NCI-H1417 (cell line): ENCODE data around the gene TSPO2.
"Not testable (repeated sequence)": the region's sequence is repeated elsewhere in the genome, so short reads cannot be mapped to it uniquely, and the experiment has no call there.

Experiments used
- DNase-seq, 3 experiments: peaks; one replicate each; lab custom pipeline; 2025; lab: John Stamatoyannopoulos, UW

The TSPO2 gene

GRCh38 chr6:41042226-41043055 is at the start of gene TSPO2:
TSS of gene TSPO2 (plus strand) at chr6:41042467. CDS start at chr6:41042986, 519 bp downstream.
- no peak for DNase-seq

GRCh38 chr6:40992746-40993145 is 49.5 kb upstream of the TSPO2 start:
- no peak for DNase-seq

- DNase-seq = peak in 2 of 3 experiments; percentile 50 to 69
Measured at GRCh38 chr6:40996591-40997233, 45.6 kb upstream of the TSPO2 start.

- DNase-seq = peak in 2 of 3 experiments; percentile 40 to 69
Measured at GRCh38 chr6:40997234-40997957, 44.9 kb upstream of the TSPO2 start.

GRCh38 chr6:40998661-40999060 is 43.6 kb upstream of the TSPO2 start:
- DNase-seq = no peak

- no peak for DNase-seq
Measured at GRCh38 chr6:40999569-40999968, 42.7 kb upstream of the TSPO2 start.

- no peak for DNase-seq
Measured at GRCh38 chr6:41000248-41000647, 42.0 kb upstream of the TSPO2 start.

GRCh38 chr6:41002168-41002567 is 40.1 kb upstream of the TSPO2 start:
- no peak for DNase-seq

- DNase-seq = peak in 2 of 3 experiments; percentile 14 to 51
Measured at GRCh38 chr6:41006217-41006616, 36.0 kb upstream of the TSPO2 start.

GRCh38 chr6:41006980-41007379 is 35.3 kb upstream of the TSPO2 start:
- DNase-seq = not testable (repeated sequence)

GRCh38 chr6:41008011-41008410 is 34.3 kb upstream of the TSPO2 start:
- DNase-seq = no peak

- DNase-seq = no peak
Measured at GRCh38 chr6:41009669-41010068, 32.6 kb upstream of the TSPO2 start.

- DNase-seq = no peak
Measured at GRCh38 chr6:41011673-41012072, 30.6 kb upstream of the TSPO2 start.

- no peak for DNase-seq
Measured at GRCh38 chr6:41013466-41014153, 28.7 kb upstream of the TSPO2 start.

GRCh38 chr6:41014780-41015179 is 27.5 kb upstream of the TSPO2 start:
- no peak for DNase-seq

GRCh38 chr6:41015860-41016259 is 26.4 kb upstream of the TSPO2 start:
- DNase-seq = not testable (repeated sequence)

GRCh38 chr6:41017663-41018062 is 24.6 kb upstream of the TSPO2 start:
- no peak for DNase-seq

- peak in 1 of 3 experiments; percentile 44 for DNase-seq
Measured at GRCh38 chr6:41021832-41022231, 20.4 kb upstream of the TSPO2 start.

- peak in 1 of 3 experiments; percentile 23 for DNase-seq
Measured at GRCh38 chr6:41022294-41022693, 20.0 kb upstream of the TSPO2 start.

GRCh38 chr6:41023114-41023513 is 19.2 kb upstream of the TSPO2 start:
- no peak for DNase-seq

- DNase-seq = no peak
Measured at GRCh38 chr6:41025966-41026530, 16.2 kb upstream of the TSPO2 start.

- DNase-seq = peak in 1 of 3 experiments; percentile 16
Measured at GRCh38 chr6:41027241-41027640, 15.0 kb upstream of the TSPO2 start.
